HUES6 (cell line): ENCODE data around the gene ZNF493.

ENCODE experiments used
- H3K27ac ChIP-seq: 2 replicates; pipeline ENCODE4 v1.7.0; 2013; ENCODE audit warnings: low read depth, mild to moderate bottlenecking, low read length, inconsistent platforms
- H3K27me3 ChIP-seq: 2 replicates; pipeline ENCODE4 v1.6.1; 2013; ENCODE audit warnings: low read length; ENCODE audit not compliant: control insufficient read depth, insufficient read depth
- H3K36me3 ChIP-seq: 2 replicates; pipeline ENCODE4 v1.6.1; 2013; ENCODE audit warnings: low read length; ENCODE audit not compliant: control insufficient read depth, insufficient read depth
- H3K4me1 ChIP-seq: 2 replicates; pipeline ENCODE4 v1.6.1; 2013; ENCODE audit warnings: low read length; ENCODE audit not compliant: control insufficient read depth, insufficient read depth
- H3K4me3 ChIP-seq: 2 replicates; pipeline ENCODE4 v1.5.1; 2013; ENCODE audit warnings: low read depth, low read length
- H3K9ac ChIP-seq: one replicate; pipeline ENCODE4 v1.6.1; 2013; ENCODE audit warnings: mild to moderate bottlenecking, low read length
- H3K9me3 ChIP-seq: 2 replicates; pipeline ENCODE4 v1.6.1; 2013; ENCODE audit warnings: low read depth, low read length; ENCODE audit not compliant: control insufficient read depth, insufficient read depth

ZNF493 gene

DNA sequence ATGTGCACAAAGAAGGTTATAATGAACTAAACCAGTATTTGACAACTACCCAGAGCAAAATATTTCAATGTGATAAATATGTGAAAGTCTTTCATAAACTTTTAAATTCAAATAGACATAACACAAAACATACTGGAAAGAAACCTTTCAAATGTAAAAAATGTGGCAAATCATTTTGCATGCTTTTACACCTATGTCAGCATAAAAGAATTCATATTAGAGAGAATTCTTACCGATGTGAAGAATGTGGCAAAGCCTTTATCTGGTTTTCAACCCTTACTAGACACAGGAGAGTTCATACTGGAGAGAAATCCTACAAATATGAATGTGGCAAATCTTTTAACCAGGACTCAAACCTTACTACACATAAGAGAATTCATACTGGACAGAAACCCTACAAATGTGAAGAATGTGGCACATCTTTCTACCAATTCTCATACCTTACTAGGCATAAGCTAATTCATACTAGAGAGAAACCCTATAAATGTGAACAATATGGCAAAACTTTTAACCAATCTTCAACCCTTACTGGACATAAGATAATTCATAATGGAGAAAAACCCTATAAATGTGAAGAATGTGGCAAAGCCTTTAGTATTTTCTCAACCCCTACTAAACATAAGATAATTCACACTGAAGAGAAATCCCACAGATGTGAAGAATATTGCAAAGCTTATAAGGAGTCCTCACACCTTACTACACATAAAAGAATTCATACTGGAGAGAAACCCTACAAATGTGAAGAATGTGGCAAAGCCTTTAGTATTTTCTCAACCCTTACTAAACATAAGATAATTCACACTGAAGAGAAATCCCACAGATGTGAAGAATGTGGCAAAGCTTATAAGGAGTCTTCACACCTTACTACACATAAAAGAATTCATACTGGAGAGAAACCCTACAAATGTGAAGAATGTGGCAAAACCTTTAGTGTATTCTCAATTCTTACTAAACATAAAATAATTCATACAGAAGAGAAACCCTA lies 26.4 kb downstream of the ZNF493 start:
- Histone ChIP-seq H3K4me1 (no peaks in the 10 kb centered on the region), H3K36me3 (peaks cover 8% of the 10 kb centered on the region; the same call in 1 of the 2 replicates), H3K9ac (no peak overlapping the region), H3K9me3 (peaks cover 68% of the 10 kb centered on the region), H3K27me3 (no peaks in the 10 kb centered on the region), H3K27ac (no peak overlapping the region), H3K4me3 (no peak overlapping the region)

DNA sequence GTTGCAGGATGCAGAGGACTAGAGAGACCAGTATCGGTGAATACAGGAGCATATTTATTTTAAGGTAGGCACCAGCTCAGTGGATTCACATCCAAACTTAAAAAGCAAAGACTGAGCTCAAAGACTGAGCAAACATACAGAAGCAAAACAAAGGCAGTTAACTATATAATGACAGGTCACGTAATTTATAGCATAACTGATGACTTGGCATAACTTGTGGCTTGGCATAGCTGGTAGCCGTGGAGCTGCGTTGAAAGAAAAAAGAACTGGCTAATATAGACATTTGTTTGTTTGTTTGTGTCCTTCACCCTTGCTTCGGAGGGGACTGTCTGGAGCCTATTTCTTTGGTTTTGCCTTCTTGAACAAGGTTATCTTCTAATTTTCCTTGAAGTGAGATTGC lies 33.7 kb downstream of the ZNF493 start:
- H3K27ac ChIP-seq, result no peak overlapping the region
- no peaks in the 10 kb centered on the region for H3K4me1 ChIP-seq
- H3K9me3 ChIP-seq, result peaks cover 34% of the 10 kb centered on the region
- H3K4me3 ChIP-seq, result no peak overlapping the region
- H3K27me3 ChIP-seq, result no peaks in the 10 kb centered on the region
- H3K9ac ChIP-seq, result no peak overlapping the region
- no peaks in the 10 kb centered on the region for H3K36me3 ChIP-seq

DNA sequence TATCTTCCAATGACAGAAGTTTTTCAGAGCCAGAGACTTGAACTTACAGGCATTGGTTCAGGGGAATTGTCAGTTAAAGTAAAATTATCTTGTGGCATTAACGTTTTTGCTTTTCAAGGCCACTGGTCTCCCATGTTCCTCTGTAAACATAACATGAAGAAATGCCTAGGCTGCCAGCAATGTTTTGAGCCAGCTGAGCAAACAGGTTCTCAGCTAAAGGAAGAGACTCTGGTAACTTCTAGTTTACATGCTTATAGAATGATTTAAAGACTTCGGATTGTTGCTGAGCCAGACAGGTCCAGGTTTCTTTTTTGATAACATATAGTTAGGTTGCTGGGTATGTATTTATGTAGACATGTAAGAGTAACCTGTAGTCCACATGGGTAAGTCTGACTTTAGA lies 35.7 kb downstream of the ZNF493 start:
- Histone ChIP-seq H3K27me3 (no peaks in the 10 kb centered on the region), H3K9ac (no peak overlapping the region), H3K9me3 (peaks cover 35% of the 10 kb centered on the region), H3K27ac (no peak overlapping the region), H3K4me3 (no peak overlapping the region), H3K4me1 (no peaks in the 10 kb centered on the region), H3K36me3 (no peaks in the 10 kb centered on the region)

DNA sequence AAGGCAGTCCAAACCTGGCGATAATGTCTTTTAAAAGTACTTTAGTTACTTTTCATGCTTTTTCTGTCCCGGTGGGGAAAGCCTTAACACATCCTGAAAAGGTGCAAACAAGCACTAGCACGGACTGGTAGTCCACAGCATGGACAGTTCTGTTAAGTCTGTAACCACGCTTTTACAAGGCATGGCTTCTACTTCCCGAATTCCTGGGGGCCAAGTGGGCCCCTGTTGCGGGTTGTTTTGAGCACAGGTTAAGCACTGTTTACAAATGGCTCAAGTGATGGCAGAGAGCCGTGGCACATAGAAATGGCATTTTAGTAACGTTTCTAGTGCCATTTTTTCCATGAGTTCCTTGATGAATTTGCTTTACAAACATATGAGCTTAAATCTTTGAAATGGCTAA lies 37.6 kb downstream of the ZNF493 start:
- Histone ChIP-seq H3K36me3 (no peaks in the 10 kb centered on the region), H3K9me3 (peaks cover 38% of the 10 kb centered on the region), H3K9ac (no peak overlapping the region), H3K27me3 (no peaks in the 10 kb centered on the region), H3K4me1 (no peaks in the 10 kb centered on the region), H3K27ac (no peak overlapping the region), H3K4me3 (no peak overlapping the region)

DNA sequence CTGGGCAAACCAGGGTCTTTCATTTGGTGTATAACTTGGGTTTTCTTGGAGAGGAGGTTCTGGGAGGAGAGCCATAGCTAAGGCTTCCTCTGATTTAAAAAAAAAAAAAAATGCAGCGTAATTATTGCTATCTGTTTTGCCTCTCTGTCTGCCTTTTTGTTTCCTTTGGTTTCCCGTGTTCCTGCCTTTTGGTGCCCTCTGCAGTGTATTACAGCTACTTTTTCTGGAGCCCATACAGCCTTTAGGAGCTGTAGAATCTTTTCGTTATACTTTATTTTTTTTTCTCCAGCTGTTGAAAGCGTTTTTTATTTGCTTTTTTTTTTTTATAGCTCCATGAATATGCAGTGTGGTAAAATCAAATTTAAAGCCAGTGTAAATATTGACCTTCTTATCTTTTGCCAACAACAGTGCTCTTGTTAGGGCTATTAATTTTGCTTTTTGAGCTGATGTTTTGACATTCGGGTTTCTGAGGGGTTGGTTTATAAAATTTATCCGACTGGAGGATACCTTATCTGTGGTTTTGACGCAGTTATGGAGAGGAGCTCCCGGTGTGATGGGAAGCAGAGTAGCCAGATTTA lies 38.1 kb downstream of the ZNF493 start:
- peaks cover 38% of the 10 kb centered on the region for H3K9me3 ChIP-seq
- H3K27me3 ChIP-seq, result no peaks in the 10 kb centered on the region
- H3K4me3 ChIP-seq, result no peak overlapping the region
- no peaks in the 10 kb centered on the region for H3K4me1 ChIP-seq
- H3K27ac ChIP-seq, result no peak overlapping the region
- no peaks in the 10 kb centered on the region for H3K36me3 ChIP-seq
- no peak overlapping the region for H3K9ac ChIP-seq

DNA sequence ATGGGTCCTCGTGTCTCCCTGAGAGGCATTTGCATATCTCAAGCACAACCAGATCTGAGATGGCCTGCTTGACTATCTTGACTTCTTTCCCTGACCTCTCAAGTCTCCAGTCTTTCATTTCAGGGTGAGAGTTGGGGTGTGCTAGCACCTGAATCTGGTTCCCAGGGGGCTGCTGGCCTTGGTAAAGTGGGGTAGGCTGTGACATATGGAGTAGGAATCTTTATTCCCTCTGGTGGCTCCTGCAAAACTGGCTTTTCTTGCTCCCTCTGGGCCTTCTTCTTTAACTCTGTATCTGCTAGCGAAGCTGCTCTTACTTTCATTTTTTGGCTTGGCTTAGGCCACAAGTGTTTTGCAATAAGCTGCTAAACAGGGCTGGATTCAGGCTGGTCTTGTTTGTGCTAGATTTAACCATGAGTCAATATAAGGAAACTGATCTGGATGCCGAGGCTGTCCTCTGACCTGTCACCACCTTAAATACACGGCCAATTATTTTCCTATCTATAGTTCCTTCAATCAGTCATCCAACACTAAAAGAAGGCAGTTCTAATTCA lies 42.3 kb downstream of the ZNF493 start:
- Histone ChIP-seq H3K9me3 (peaks cover 34% of the 10 kb centered on the region), H3K27me3 (no peaks in the 10 kb centered on the region), H3K36me3 (no peaks in the 10 kb centered on the region), H3K4me3 (no peak overlapping the region), H3K27ac (no peak overlapping the region), H3K9ac (no peak overlapping the region), H3K4me1 (no peaks in the 10 kb centered on the region; the same call in 1 of the 2 replicates)

DNA sequence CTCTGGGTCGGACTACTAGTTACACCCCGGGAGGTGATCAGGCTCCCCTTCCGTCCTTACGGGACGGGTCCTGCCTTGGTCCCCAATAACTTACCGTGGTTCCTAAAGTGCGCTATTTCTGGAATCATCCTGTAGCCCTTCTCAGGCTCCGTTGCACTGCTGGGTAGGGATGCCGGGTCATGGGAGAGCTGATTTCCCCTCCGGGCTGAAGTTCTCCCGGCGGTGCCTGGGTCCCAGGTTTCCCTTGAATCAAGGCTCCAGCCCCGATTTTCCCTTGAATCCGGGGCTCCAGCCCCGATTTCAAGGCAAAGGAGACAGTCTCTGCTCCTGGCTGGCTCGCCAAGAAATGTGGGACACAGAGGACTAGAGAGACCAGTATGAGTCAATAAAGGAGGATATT lies 43.4 kb downstream of the ZNF493 start:
- Histone ChIP-seq H3K4me1 (no peaks in the 10 kb centered on the region; the same call in 1 of the 2 replicates), H3K27me3 (no peaks in the 10 kb centered on the region), H3K9me3 (peaks cover 34% of the 10 kb centered on the region), H3K9ac (no peak overlapping the region), H3K4me3 (no peak overlapping the region), H3K27ac (no peak overlapping the region), H3K36me3 (no peaks in the 10 kb centered on the region; the same call in 1 of the 2 replicates)

DNA sequence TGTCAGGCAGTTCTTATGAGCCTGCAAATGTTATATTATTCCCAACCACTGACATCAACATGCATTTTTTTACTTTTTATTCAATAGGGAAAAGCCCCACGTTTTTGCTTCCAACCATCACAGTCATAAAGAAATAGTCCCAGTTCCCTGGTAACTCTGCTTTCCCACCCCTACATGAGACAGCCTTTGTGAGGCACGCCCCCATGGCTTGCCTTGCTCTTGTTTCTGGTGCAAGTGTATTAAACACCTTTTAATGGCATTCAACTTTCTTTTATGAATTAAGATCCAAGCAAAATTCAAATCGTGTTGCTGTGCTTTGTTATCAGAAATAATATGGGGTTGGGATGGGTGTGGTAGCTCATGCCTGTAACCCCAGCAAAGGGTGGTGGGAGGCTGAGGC lies 54.3 kb downstream of the ZNF493 start:
- no peak overlapping the region for H3K4me3 ChIP-seq
- peaks cover 40% of the 10 kb centered on the region for H3K9me3 ChIP-seq
- H3K36me3 ChIP-seq, result peaks cover 53% of the 10 kb centered on the region; the same call in 1 of the 2 replicates
- H3K27ac ChIP-seq, result no peak overlapping the region
- H3K27me3 ChIP-seq, result no peaks in the 10 kb centered on the region
- no peaks in the 10 kb centered on the region for H3K4me1 ChIP-seq
- H3K9ac ChIP-seq, result no peak overlapping the region

DNA sequence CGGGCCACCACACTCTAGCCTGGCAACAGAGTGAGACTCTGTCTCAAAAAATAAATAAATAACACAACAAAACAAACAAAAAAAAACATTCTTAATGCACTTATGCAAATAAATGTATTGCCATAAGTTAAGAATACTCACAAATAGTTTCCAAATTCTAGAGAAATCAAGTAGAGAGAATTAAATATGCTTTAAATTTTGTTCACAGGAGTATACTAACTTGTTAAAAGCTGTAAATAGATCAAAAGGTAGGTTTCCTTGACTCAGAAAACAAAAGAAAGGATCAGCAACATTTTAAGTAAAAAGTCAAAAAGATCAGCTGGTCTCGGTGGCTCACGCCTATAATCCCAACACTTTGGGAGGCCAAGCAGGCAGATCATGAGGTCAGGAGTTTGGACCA lies 58.0 kb downstream of the ZNF493 start:
- Histone ChIP-seq H3K27ac (no peak overlapping the region), H3K9me3 (peaks cover 40% of the 10 kb centered on the region), H3K9ac (no peak overlapping the region), H3K27me3 (no peaks in the 10 kb centered on the region), H3K4me3 (no peak overlapping the region), H3K36me3 (peaks cover 57% of the 10 kb centered on the region; the same call in 1 of the 2 replicates), H3K4me1 (no peaks in the 10 kb centered on the region)

DNA sequence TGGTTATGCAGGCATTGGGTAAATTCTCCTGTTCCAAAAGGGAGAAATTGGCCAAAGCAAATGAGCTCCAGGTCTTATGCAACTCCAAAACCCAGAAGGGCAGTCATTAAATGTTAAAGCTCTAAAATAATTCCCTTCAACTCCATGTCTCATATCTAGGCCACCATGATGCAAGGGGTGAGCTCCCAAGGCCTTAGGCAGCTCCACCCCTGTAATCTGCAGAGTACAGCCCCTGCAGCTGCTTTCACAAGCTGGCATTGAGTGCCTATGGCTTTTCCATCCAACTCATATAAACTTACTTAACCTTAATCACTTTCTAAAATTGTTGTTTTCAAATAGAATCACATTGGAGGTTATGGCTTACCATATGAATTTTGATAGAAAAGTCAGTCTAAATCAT lies 63.8 kb downstream of the ZNF493 start:
- Histone ChIP-seq H3K9ac (no peak overlapping the region), H3K4me3 (no peak overlapping the region), H3K27me3 (no peaks in the 10 kb centered on the region), H3K36me3 (peaks cover 23% of the 10 kb centered on the region; the same call in 1 of the 2 replicates), H3K27ac (no peak overlapping the region), H3K9me3 (peaks cover 24% of the 10 kb centered on the region), H3K4me1 (no peaks in the 10 kb centered on the region)

DNA sequence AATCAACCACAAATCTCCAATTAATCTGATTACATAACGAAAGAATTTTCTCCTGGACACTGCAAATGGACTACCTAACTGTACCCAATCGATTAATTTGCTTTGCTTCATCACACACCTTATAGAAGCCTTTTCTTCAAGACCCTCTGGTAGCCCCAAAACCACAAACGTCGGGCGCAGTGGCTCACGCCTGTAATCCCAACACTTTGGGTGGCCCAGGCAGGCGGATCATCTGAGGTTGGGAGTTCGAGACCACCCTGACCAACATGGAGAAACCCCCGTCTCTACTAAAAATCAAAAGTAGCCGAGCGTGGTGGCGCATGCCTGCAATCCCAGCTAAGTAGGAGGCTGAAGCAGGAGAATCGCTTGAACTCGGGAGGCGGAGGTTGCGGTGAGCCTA lies 65.6 kb downstream of the ZNF493 start:
- no peak overlapping the region for H3K9ac ChIP-seq
- peaks cover 9% of the 10 kb centered on the region; the same call in 1 of the 2 replicates for H3K36me3 ChIP-seq
- no peak overlapping the region for H3K27ac ChIP-seq
- H3K9me3 ChIP-seq, result peaks cover 25% of the 10 kb centered on the region
- H3K4me3 ChIP-seq, result peak overlapping the region; percentile 95
- H3K4me1 ChIP-seq, result no peaks in the 10 kb centered on the region
- H3K27me3 ChIP-seq, result no peaks in the 10 kb centered on the region
